GM18517 (cell line): Measurements from ENCODE around the gene CEP57L1.
"Not testable (repeated sequence)": the region's sequence is repeated elsewhere in the genome, so short reads cannot be mapped to it uniquely, and the experiment has no call there.

Source experiments
- ATAC-seq: cut with Tn5 transposase; IDR thresholded peaks from one replicate; pipeline ENCODE4 v1.9.1; 2021; ENCODE audit warnings: mild to moderate bottlenecking, moderate library complexity; ENCODE audit not compliant: unreplicated experiment

Gene CEP57L1

DNA sequence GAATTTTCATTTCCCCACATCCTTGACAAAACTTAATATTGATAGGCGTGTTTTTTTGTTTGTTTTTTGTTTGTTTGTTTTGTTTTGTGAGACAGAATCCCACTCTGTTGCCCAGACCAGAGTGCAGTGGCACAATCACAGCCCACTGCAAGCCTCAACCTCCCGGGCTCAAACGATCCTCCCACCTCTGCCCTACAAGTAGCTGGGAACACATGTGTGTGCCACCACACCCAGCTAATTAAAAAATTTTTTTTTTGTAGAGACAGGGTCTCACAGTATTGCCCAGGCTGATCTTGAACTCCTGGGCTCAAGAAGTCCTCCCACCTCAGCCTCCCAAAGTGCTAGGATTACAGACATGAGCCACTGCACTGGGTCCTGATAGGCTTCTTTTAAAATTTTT is 9.2 kb downstream of the CEP57L1 start:
- no peak for ATAC-seq

DNA sequence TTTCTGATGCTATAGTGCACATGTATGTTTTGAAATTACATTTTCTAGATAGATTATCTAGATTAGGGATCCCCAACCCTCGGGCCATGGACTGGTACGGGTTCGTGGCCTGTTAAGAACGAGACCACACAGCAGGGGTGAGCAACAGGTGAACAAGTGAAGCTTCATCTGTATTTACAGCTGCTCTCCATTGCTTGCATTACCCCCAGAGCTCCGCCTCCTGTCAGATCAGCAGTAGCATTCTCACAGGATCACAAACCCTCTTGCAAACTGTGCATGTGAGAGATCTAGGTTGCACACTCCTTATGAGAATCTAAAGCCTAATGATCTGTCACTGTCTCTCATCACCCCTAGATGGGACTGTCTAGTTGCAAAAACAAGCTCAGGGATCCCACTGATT is 10.4 kb downstream of the CEP57L1 start:
- no peak for ATAC-seq

DNA sequence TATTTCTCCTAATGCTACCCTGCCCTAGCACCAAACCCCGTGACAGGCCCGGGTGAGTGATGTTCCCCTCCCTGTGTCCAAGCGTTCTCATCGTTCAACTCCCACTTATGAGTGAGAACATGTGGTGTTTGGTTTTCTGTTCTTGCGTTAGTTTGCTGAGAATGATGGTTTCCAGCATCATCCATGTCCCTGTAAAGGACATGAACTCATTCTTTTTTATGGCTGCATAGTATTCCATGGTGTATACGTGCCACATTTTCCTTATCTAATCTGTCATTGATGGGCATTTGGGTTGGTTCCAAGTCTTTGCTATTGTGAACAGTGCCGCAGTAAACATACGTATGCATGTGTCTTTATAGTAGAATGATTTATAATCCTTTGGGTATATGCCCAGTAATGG is 14.4 kb downstream of the CEP57L1 start:
- not testable (repeated sequence) for ATAC-seq

DNA sequence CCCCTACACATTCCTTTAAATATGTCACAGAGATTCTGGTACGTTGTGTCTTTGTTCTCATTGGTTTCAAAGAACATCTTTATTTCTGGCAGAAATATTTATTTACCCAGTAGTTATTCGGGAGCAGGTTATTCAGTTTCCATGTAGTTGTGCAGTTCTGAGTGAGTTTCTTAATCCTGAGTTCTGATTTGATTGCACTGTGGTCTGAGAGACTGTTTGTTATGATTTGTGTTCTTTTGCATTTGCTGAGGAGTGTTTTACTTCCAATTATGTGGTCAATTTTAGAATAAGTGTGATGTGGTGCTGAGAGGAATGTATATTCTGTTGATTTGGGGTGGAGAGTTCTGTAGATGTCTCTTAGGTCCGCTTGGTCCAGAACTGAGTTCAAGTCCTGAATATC is 17.4 kb downstream of the CEP57L1 start:
- not testable (repeated sequence) for ATAC-seq

DNA sequence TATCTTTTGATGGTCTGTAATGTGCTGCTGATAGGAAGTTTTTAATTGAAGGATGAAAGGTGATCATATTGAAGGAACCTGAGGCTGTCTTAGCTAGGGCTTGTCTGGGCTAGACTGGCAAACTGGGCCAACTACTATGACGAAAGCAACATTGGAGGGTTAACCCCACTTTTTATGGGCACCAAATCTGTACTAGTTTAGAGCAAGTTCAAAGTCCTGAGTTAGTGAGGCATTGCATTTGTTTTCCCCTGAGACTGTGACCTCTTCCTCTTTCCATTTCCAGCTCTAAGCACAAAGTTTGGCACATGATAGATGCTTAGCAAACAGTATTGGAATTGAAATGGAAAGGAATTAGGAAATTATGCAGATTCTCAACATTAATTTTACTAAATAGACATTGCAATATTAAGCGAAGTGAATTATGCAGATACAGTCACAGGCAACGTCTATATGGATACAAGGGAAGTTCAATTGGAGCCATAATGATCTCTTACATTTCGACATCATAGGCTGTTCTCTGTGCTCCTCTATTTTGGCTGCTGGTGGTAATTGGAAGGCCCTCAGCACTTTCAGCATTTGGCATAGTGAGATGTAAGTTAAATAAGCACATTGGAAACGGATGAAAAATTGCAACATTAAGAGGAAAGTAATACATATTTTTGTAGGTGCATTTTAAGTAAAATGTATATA is 22.2 kb downstream of the CEP57L1 start:
- peak; percentile 87 for ATAC-seq

DNA sequence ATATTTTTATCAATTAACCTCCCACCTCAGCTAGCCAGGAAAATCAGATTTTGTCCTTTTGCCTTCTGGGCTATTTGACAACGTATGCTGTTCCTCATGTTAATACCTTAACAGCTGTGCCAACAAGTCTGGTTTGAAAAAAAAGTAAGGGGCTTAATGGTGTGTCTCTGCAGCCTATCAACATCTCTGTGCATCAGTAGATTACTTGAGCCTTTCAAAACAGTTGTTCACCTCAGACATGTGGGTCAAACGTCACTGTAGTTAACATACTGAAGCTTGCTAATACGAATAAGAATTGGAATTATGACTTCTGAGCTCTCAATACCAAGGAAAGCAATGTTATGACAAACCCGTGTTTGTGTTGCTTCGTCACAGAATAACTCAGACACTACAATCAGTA is 23.0 kb downstream of the CEP57L1 start:
- ATAC-seq, result no peak

DNA sequence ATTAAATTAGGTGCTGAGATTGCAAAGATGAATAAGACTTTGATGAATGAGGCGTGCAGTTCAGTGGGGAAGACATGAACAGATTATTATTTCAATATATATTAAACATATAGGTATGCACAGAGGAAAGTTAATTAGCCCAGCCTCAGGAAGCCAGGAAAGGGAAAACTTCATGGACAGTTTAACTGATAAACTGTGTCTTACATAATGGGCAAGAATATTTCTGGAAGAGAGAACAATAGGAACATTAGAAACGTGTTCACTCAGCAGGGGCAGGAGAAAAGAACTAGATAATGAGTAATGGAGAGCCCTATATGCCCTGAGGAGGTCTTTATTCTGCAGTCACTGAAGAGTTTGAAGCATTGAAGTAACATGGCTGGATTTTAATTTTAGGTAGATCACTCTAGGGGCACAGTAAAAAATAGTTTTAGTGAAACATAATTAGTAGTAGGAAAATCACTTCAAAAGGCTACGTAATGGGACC is 23.6 kb downstream of the CEP57L1 start:
- no peak for ATAC-seq

DNA sequence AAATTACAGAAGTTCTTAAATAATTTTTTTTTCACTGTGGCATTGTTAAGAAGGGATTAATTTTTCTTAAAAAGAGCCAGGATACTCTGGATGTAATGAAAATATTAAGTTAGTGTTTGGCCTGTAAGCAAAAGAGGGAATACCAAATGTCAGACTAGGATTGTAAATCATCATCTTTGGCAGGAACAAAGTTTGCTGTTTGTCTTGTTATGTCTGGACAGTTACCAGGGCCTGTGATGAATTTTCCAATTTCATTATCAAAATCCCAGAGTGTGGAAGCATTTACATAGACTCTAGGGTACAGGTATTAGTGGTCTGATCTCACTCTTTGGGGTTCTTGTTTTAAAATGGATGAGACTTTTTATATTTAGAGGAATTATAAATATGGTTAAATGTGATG is 26.1 kb downstream of the CEP57L1 start:
- no peak for ATAC-seq

DNA sequence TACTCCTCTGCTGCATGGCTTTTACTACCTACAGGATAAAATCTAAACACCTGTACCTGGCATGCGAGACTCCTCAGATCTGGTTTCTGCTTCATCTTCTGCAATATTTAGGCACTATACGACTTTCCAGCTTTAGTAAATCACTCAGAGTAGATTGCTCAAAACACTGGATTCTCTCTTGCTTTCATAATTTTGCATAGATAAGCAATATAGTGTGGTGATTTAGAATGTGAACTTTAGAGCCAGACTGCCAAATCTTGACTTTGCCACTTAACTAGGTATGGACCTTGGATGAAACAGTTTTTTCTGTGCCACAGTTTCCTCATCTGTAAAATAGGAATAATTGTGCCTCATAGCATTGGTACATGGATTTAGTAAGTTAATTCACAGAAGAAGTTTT is 28.9 kb downstream of the CEP57L1 start:
- no peak for ATAC-seq

DNA sequence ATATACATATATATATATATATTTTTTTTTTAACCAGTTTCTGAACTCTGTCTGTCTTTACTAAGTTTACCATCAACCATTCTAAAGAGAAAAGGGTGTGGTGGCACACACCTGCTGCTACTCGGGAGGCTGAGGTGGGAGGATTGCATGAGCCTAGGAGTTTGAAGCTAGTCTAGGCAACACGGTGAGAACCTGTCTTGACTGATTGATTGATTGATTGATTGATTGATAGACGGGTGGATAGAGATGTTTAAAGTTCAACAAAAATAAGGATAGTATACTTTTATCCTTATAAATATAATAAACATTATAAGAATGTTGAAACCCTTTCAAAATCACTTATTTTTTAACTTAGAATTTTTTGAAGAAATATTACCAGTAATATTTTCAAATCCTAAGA is 30.2 kb downstream of the CEP57L1 start:
- no peak for ATAC-seq

DNA sequence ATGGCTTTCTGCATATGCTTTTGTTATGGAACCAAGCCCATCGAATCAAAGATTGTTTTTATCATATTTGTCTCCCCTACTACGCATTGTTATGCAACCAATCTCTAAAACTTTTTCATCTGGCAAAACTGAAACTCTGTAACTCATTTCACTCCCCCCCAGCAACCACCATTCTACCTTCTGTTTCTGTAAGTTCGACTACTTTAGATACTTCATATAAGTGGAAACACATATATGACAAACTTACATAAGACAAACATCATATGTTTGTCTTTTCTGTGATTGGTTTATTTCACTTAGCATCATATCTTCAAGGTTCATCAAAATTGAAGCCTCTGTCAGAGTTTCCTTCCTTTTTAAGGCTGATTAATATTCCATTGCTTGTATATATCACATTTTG is 34.8 kb downstream of the CEP57L1 start:
- no peak for ATAC-seq

DNA sequence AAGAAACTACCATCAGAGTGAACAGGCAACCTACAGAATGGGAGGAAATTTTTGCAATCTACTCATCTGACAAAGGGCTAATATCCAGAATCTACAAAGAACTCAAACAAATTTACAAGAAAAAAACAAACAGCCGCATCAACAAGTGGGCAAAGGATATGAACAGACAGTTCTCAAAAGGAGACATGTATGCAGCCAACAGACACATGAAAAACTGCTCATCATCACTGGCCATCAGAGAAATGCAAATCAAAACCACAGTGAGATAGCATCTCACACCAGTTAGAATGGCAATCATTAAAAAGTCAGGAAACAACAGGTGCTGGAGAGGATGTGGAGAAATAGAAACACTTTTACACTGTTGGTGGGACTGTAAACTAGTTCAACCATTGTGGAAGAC is 40.3 kb downstream of the CEP57L1 start:
- not testable (repeated sequence) for ATAC-seq

DNA sequence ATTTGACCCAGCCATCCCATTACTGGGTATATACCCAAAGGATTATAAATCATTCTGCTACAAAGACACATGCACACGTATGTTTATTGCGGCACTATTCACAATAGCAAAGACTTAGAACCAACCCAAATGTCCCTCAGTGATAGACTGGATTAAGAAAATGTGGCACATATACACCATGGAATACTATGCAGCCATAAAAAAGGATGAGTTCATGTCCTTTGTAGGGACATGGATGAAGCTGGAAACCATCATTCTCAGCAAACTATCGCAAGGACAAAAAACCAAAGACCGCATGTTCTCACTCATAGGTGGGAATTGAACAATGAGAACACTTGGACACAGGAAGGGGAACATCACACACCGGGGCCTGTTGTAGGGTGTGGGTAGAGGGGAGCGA is 40.7 kb downstream of the CEP57L1 start:
- ATAC-seq, result not testable (repeated sequence)

DNA sequence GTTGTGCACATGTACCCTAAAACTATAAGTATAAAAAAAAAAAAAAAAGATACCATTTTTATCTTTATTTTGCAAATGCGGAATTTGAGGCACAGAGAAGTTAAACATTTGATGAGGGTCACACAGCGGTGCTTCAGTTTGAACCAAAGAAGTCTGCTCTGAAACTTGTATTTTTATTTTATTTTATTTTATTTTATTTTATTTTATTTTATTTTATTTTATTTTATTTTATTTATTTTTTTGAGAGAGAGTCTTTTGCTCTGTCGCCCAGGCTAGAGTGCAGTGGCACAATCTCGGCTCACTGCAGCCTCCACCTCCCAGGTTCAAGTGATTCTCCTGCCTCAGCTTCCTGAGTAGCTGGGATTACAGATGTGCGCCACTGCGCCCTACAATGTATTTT is 41.2 kb downstream of the CEP57L1 start:
- not testable (repeated sequence) for ATAC-seq

DNA sequence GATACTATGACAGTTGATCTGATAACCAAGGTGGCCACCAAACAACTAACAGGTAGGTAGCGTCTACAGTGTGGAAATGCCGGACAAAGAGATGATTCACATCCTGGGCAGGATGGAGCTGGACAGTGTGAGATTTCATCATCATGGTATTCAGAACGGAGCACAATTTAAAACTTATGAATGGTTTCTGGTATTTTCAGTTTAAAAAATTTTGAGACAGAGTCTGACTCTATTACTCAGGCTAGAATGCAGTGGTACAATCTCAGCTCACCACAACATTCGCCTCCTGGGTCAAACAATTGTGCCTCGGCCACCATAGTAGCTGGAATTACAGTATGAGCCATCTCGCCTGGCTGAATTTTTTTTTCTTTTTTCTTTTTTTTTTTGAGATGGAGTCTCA is 43.8 kb downstream of the CEP57L1 start:
- ATAC-seq, result no peak

DNA sequence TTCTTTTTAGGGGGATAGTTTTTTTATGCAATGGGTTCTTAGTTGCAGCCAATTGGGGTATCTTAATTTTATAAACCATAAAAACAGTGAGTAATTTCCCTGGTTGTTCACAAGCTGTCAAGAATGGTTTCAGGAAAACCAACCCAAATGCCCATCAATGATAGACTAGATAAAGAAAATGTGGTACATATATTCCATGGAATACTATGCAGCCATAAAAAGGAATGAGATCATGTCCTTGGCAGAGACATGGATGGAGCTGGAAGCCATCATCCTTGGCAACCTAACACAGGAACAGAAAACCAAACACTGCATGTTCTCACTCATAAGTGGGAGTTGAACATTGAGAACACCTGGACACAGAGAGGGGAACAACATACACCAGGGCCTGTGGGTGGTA is 46.8 kb downstream of the CEP57L1 start:
- ATAC-seq, result not testable (repeated sequence)

DNA sequence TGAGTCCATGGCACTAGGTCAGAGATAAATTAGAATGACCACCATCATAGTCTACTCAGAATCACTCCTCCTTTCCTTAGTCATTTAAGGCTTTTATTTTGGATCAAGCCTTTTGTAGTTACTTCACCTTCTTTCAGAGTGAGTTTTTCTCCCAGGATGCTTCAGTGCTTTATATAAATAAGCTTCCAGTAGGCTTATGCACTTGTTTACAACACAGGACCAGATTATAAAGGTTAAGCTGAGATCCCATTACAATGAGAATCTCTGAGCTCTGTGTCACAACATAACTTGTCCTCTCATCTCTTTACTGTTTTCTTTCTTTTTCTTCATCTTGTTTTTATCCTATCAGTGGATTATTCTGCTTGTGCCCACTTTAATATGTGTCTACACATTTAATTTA is 47.9 kb downstream of the CEP57L1 start:
- no peak for ATAC-seq

DNA sequence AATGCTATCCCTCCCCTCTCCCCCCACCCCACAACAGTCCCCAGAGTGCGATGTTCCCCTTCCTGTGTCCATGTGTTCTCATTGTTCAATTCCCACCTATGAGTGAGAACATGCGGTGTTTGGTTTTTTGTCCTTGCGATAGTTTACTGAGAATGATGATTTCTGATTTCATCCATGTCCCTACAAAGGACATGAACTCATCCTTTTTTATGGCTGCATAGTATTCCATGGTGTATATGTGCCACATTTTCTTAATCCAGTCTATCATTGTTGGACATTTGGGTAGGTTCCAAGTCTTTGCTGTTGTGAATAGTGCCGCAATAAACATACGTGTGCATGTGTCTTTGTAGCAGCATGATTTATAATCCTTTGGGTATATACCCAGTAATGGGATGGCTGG is 52.9 kb downstream of the CEP57L1 start:
- ATAC-seq, result not testable (repeated sequence)

DNA sequence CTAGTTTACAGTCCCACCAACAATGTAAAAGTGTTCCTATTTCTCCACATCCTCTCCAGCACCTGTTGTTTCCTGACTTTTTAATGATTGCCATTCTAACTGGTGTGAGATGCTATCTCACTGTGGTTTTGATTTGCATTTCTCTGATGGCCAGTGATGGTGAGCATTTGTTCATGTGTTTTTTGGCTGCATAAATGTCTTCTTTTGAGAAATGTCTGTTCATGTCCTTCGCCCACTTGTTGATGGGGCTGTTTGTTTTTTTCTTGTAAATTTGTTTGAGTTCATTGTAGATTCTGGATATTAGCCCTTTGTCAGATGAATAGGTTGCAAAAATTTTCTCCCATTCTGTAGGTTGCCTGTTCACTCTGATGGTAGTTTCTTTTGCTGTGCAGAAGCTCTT is 53.4 kb downstream of the CEP57L1 start:
- ATAC-seq, result not testable (repeated sequence)

DNA sequence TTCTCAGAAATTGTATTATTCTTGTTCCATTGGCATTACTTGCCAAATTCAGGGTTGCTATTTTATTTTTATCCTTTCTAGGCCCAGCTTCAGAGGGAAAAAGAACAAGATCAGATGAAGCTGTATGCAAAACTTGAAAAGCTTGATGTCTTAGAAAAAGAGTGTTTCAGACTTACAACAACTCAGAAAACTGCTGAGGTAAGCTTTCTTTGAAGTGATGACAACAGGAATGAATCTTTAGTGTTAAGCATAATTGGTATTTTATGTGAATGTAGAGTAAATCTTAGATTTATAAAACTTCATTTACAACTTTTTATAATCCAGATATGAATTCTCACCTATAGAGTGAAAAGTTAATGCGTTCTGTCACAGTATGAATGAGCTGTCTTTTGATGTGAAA is 58.4 kb downstream of the CEP57L1 start:
- ATAC-seq, result no peak

DNA sequence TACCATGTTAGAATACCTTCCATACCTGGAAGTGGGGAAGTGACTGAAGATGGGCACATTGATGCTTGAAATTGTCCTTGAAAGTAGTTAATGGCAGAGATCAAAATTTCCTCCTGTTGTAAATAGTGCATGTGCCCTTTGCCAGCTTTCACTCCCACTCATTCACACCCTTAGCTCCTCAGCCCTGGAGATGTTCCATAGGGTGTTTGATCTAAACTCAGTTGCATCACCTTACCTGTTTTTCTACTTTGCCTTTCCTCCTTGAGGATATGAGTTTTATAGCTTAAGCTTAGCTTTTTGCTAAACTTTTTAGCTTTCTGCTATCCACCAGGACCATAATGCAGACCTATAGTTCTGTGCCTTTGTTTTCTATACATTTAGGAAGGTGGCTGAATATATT is 69.0 kb downstream of the CEP57L1 start:
- ATAC-seq, result no peak

DNA sequence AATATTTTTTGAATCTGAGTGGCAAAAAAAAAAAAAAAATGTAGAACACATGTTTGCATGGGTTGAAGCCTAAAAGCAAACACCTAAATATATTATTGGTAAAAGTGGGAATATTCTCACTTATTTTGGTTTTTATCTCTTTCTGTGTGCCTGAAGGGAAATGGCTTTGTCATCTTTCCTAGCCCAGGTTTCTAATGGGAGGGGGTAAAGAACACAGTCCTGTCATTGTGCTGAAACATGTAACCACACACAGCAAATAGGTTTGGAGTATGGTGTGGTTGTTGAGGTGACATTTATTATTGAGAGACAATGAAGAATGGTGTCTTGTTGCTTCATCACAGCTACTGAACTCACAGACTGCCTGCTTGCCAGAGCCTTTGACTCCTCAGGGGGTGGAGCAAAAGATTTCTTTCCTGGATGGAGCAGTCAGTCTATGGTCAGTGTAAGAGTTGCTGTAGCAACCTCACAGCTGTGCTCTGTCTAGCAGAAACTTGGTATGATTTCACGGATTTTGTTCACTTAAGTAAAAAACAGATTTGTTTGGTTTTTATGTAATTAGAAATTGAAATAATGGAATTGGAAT is 70.2 kb downstream of the CEP57L1 start:
- ATAC-seq, result no peak

DNA sequence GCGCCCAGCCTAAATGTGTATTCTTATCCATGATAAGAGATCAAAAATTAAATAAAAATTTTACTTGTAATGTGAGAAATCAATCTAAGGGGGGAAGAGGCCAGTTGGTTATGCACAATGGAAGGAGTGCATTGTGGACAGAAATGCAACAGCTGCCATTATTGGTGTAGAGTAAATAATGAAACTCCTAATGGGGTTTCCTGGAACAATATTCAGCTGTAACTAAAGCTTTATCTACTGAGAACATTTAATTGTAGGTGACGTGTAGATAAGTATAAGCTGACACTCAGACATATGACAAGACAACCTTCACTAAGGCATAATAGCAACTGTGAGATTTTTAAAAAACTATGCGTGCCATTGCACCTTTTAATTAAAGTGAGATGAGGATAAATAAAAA is 71.4 kb downstream of the CEP57L1 start:
- no peak for ATAC-seq
